GM19455 (cell line): Measurements from ENCODE around the gene RNF208.
"Not testable (repeated sequence)": the region's sequence is repeated elsewhere in the genome, so short reads cannot be mapped to it uniquely, and the experiment has no call there.

ENCODE experiments used
- ATAC-seq: cut with Tn5 transposase; IDR thresholded peaks from one replicate; pipeline ENCODE4 v1.9.1; 2021; ENCODE audit not compliant: unreplicated experiment

RNF208 gene

DNA sequence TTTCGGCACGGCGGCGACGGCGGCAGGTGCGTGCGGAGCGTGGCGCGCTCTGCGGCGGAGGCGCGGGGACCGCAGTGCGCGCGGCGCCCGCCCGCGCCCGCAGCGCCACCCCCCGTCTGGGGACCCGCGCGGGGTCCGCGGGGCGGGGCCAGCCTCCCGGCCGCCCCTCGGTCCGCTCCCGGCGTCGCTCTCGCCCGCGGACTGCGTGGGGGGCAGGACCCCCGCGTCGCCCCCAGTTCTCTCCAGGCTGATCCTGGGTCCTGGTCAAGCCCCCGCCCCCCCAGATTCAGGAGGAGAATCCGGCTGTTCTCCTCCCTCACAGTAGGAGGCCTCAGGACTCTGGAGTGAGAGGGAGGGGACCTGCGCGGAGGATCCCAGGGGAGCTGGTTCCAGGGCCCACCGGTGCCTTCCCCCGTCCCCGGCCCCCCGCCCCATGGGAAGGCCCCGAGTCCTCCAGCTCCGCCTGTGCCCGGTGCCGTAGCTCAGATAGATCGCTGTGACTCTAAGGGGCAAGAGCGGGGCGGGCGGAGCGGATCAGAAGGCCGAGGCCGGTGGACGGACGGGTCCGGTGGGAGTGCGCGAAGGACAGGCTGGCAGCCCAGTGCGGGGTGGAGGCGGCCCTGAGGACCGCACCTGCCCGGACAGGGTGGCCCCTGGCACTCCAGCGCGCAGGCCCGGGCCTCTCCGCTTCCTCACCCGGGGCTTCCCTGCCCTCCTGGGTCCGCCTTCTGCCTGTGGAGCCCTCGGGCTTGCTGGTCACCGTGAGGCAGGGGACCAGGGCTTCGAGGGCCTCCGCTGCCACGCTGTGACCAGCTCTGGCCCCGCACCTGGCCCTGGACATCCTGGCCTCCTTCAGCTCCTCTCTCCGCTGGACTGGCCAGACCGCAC is at the start of gene RNF208:
Gene RNF208, minus strand, starts transcription at position 51 of the 888 bp plus-strand sequence. CDS start 1,028 bp downstream, outside the sequence.
- ATAC-seq: peak; percentile 3

GRCh38 chr9:137271696-137272076 is 49.6 kb upstream of the RNF208 start:
- no peak for ATAC-seq

- no peak for ATAC-seq
Observed at GRCh38 chr9:137270929-137271695, 49.1 kb upstream of the RNF208 start.

GRCh38 chr9:137269231-137269772 is 47.3 kb upstream of the RNF208 start:
- no peak for ATAC-seq

DNA sequence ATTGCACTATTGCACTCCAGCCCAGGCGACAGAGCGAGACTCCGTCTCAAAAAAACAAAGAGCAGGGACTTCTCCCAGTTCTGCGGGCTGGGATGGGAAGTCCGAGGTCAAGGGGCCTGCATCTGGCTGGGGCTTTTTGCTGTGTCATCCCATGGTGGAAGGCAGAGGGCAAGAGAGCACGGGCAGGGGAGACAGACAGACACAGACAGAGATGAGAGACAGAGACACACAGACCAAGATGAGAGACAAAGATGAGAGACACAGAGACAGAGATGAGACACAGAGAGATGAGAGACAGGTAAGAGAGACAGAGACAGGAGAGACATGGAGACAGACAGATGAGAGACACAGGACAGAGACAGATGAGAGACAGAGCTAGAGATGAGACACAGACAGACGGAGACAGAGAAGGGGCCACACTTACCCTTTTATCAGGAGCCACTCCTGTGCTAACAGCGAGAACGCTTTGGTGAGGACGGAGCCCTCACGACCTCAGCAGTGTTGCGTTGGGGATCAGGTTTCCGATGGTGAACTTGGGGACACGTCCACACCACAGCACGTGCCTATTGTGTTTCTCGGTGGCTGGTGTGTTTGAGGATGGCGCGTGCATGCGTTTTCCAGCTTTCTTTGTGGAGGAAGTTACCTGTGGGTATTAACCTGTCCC is 46.6 kb upstream of the RNF208 start:
- no peak for ATAC-seq

DNA sequence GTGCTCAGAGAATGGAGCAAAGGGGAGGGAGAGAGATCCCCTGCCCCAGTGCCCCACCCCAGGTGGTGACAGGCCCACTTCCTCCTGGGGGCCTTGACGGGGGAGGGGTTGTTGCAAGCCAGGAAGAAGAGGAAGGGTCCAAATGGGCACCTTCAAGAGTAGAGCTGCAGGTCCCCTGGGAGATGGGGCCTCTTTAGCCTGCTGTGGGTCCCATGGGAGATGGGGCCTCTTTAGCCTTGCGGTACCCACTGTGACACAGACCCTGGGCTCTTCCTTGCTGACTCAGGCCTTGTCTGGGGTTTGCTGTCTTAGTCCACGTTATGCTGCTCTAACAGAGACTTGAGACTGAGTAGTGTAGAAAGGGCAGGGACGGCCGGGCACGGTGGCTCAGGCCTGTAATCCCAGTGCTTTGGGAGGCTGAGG is 45.9 kb upstream of the RNF208 start:
- ATAC-seq: no peak

- no peak for ATAC-seq
Observed at GRCh38 chr9:137266585-137267453, 44.8 kb upstream of the RNF208 start.

DNA sequence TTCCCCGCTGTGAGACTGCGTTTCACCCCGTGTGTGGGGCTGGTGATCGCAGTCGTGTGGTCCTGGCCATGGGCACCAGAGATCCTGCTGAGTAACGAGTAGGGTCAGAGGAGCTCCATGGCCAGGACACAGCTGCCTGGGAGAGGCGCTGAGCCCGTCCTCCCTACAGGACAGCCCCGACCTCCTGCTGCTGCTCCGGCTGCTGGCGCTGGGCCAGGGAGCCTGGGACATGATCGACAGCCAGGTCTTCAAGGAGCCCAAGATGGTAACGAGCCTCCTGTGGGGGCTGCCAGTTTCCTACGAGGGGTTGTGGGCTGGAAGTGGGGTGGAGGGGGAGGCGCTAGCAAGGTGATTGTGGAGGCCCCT is 44.1 kb upstream of the RNF208 start:
- no peak for ATAC-seq

GRCh38 chr9:137265496-137266161 is 43.6 kb upstream of the RNF208 start:
- ATAC-seq: no peak

GRCh38 chr9:137264067-137264466 is 42.0 kb upstream of the RNF208 start:
- ATAC-seq: no peak

GRCh38 chr9:137263506-137263905 is 41.5 kb upstream of the RNF208 start:
- ATAC-seq: no peak

DNA sequence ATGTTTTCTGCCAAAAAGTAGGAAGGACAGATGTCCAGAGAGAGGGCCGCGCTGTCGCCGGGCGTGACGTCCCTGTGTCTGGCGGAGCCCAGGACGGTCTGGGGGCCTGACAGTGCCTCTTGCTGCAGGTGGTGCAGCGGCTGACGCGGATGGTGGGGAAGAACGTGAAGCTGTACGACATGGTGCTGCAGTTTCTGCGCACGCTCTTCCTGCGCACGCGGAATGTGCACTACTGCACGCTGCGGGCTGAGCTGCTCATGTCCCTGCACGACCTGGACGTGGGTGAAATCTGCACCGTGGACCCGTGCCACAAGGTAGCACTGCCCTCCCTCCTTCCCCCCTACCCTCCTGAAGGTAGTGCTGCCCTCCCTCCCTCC is 40.9 kb upstream of the RNF208 start:
- ATAC-seq: no peak

DNA sequence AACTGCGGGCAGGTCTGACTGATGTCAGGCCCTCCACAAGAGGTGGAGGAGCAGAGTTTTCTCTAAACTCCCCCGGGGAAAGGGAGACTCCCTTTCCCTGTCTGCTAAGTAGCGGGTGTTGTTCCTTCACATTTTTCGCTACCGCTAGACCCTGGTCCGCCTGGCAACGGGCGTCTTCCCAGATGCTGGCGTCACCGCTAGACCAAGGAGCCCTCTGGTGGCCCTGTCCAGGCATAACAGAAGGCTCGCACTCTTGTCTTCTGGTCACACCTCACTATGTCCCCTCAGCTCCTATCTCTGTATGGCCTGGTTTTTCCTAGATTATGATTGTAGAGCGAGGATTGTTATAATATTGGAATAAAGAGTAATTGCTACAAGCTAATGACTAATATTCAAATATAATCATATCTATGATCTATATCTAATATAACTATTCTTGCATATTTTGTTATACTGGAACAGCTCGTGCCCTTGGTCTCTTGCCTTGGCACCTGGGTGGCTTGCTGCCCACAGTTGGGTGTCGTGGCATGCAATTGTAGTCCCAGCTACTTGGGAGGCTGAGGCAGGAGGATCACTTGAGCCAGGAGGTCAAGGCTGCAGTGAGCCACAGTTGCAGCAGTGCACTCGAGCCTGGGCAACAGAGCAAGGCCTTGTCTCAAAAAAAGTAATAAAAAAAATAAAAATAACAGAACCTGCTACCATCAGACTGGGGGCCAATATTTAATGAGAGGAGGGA is 40.3 kb upstream of the RNF208 start:
- ATAC-seq: not testable (repeated sequence)

DNA sequence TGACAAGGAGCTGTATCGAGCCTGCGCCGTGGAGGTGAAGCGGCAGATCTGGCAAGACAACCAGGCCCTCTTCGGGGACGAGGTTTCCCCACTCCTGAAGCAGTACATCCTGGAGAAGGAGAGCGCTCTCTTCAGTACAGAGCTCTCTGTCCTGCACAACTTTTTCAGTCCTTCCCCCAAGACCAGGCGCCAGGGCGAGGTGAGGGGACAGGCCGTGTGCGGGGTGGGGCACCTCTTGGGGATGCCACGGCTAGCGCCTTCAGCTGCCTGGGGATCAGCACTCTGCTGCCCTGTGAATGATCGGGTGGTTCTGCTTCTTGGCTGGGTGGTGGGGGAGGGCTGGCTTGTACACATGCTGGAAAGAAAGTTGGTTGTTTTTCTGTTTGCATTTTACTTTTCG is 34.8 kb upstream of the RNF208 start:
- no peak for ATAC-seq

DNA sequence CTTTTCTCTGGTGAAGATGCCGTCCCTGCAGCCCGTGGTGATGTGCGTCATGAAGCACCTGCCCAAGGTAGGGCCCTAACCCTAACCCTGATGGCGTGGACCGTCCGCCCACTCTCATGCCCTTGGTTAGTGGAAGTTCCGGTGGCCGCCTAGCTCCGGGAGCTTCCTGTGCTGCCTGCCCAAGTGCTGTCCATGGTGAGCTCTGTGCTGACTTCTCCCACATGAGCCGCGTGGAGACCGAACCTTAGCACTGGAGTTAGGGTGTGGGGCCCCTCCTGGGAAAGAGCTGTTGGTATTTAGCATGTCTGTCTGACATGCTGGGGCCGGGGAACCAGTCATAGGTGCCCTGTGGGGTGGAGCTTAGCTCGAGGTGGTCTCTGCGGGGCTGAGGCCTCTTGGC is 34.3 kb upstream of the RNF208 start:
- no peak for ATAC-seq

DNA sequence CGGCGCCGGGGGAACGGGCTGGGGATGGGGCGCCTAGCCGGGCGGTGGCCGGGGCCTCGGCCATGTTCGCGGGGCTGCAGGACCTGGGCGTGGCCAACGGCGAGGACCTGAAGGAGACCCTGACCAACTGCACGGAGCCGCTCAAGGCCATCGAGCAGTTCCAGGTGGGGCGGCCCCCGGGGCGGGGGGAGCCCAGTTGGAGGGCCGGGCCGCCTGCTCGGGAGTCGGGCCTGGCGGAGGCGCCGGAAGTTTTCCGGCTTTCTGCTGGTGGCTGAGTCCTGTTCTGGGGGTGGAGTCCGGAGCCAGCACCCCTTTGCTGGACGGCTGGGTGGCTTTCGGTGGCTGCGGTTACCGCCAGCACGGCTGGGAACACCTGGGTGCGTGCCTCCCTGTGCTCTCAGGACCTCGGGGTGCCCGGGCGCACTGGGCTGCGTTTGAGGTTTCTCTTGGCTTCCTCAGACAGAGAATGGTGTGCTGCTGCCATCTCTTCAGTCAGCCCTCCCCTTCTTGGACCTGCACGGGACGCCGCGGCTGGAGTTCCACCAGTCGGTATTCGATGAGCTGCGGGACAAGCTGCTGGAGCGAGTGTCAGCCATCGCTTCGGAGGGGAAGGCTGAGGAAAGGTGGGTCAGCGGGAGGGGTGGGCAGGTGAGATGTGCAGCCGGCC is 33.5 kb upstream of the RNF208 start:
- ATAC-seq: no peak

DNA sequence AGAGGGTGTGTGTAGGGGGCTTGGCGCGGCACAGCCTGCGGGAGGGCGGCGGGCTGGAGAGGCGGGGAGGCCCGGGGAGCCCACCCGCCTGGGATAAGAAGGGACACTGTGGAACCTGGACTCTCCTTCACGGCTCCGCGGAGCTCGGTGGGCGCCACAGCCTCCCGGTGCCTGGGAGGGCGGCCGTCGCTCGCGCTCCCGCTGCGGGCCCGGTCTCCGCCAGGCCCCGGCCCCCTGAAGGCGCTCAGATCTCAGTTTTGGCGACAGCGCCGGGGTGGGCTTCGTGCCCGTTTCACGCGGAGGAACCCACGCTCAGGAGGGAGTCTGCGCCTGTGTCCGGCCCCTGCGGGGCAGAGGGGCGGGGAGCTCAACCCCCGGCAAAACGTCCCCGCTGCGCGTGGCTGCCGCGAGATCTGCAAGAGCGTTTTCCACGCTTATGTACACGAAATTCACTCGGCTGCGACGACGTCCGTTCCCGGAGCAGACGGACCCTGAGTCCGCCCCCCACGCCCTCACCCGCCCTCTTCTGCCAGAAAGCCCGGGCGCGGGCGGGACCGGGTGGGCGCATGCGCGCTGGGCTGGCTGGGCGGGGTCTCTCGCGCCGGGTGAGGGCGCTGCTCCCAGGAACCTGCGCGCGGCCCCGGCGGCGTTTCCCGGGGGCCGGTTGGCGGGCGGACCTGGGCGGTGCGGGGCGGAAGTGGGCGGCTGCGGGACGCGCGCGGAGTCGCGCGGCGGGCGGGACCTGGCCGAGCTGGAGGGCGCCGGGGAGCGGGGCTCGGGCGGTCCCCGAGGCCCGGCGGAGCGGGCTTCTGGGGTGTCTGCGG is 32.8 kb upstream of the RNF208 start, which contains the start of gene NELFB:
Gene NELFB, plus strand, starts transcription at position 704 of the 824 bp plus-strand sequence.
- peak; percentile 67 for ATAC-seq
